B cell (primary cell): Measurements from ENCODE around the gene EPHB1. TPM values are rescaled to one million over a fixed set of nuclear protein-coding genes. Genes with fewer than 3 reads are reported as not detected.

Experiments used
- ATAC-seq: fragments of 200-7000 bp; cut with Tn5 transposase; one replicate; pipeline ENCODE4 v1.10.0; 2021; ENCODE audit warnings: low read depth, mild to moderate bottlenecking, moderate number of reproducible peaks, moderate library complexity
- CTCF ChIA-PET: fragments of 350-600 bp; sonication (Branson Sonifier 250); formaldehyde crosslinking; loops from one replicate; lab custom pipeline; 2021; ENCODE audit warnings: antibody characterized with exemption, inconsistent platforms; lab: Charles Lee
- POLR2A ChIA-PET: fragments of 350-600 bp; sonication (Branson Sonifier 250); formaldehyde crosslinking; loops from one replicate; lab custom pipeline; 2021; ENCODE audit warnings: antibody characterized with exemption; lab: Charles Lee
- DNase-seq: peaks from one replicate; pipeline ENCODE4 v3.0.0; 2013
- H2AFZ ChIP-seq: 2 replicates; pipeline ENCODE4 v1.6.1; 2012; ENCODE audit warnings: mild to moderate bottlenecking, low read depth, low read length; ENCODE audit not compliant: insufficient read depth, poor library complexity, severe bottlenecking
- H3K27ac ChIP-seq, 2 donors: 1 replicate in 1 of 2; 2 replicates in 1 of 2; pipeline ENCODE4 v1.5.1; 2012 to 2013; ENCODE audit warnings: low read length in 2 of 2, mild to moderate bottlenecking in 2 of 2, moderate library complexity in 1 of 2
- H3K27me3 ChIP-seq, 4 experiments: fragments of 200-600 bp in 1 of 4; sonication (generic) in 1 of 4; replicated peaks in 1 of 4; 1 replicate in 2 of 4; 2 replicates in 2 of 4; pipeline versions ENCODE4 v1.6.1 to v1.7.0; 2013 to 2016; ENCODE audit warnings: low read length in 3 of 4, mild to moderate bottlenecking in 2 of 4, mixed read lengths in 1 of 4, moderate library complexity in 1 of 4; ENCODE audit not compliant: insufficient read depth in 4 of 4, control insufficient read depth in 3 of 4; ENCODE audit errors: control extremely low read depth in 1 of 4
- H3K36me3 ChIP-seq, 2 experiments: replicated peaks in 1 of 2; 1 replicate in 1 of 2; 2 replicates in 1 of 2; pipeline versions ENCODE4 v1.6.1 to v1.7.1; 2013; ENCODE audit warnings: low read length in 1 of 2; ENCODE audit not compliant: insufficient read depth in 2 of 2, control insufficient read depth in 1 of 2; ENCODE audit errors: control extremely low read depth in 1 of 2, extremely low read depth in 1 of 2
- H3K4me1 ChIP-seq, 2 donors: fragments of 200-600 bp in 1 of 2; sonication (generic) in 1 of 2; 1 replicate in 1 of 2; 2 replicates in 1 of 2; pipeline versions ENCODE4 v1.5.1 to v1.6.1; 2013 to 2017; ENCODE audit warnings: low read length in 2 of 2; ENCODE audit not compliant: control insufficient read depth in 2 of 2, insufficient read depth in 2 of 2
- H3K4me2 ChIP-seq: replicated peaks from 2 replicates; pipeline ENCODE3; 2012; ENCODE audit warnings: mild to moderate bottlenecking, low read depth, low read length; ENCODE audit not compliant: poor library complexity, severe bottlenecking
- H3K4me3 ChIP-seq, 5 experiments: fragments of 200-600 bp in 1 of 5; sonication (generic) in 1 of 5; 1 replicate in 3 of 5; 2 replicates in 2 of 5; pipeline versions ENCODE4 v1.5.1 to v1.7.0; 2011 to 2016; ENCODE audit warnings: low read length in 4 of 5, mild to moderate bottlenecking in 4 of 5, low read depth in 2 of 5, control low read depth in 1 of 5, moderate library complexity in 1 of 5; ENCODE audit not compliant: insufficient read depth in 1 of 5; ENCODE audit errors: control extremely low read depth in 1 of 5, extremely low read depth in 1 of 5
- H3K79me2 ChIP-seq: fragments of 200-600 bp; sonication (generic); one replicate; pipeline ENCODE4 v1.6.0; 2016; ENCODE audit warnings: low read length; ENCODE audit not compliant: control insufficient read depth, insufficient read depth
- H3K9ac ChIP-seq: fragments of 200-600 bp; sonication (generic); 2 replicates; pipeline ENCODE4 v1.6.1; 2017; ENCODE audit warnings: mild to moderate bottlenecking, low read length, moderate library complexity
- H3K9me3 ChIP-seq, 3 donors: one replicate each; pipeline versions ENCODE4 v1.6.1 to v1.7.1; 2013; ENCODE audit warnings: low read length in 2 of 3; ENCODE audit not compliant: control insufficient read depth in 2 of 3, insufficient read depth in 1 of 3; ENCODE audit errors: control extremely low read depth in 1 of 3
- H4K20me1 ChIP-seq: 2 replicates; pipeline ENCODE4 v1.6.0; 2012; ENCODE audit warnings: mild to moderate bottlenecking, low read length; ENCODE audit not compliant: insufficient read depth, control insufficient read depth, poor library complexity, severe bottlenecking
- H3K27ac Mint-ChIP-seq: one replicate; pipeline ENCODE4 v1.8.0; 2021; ENCODE audit warnings: mixed read lengths
- H3K27me3 Mint-ChIP-seq: one replicate; pipeline ENCODE4 v1.8.0; 2021; ENCODE audit warnings: mixed read lengths
- H3K4me1 Mint-ChIP-seq: one replicate; pipeline ENCODE4 v1.8.0; 2021; ENCODE audit warnings: mixed read lengths
- H3K4me3 Mint-ChIP-seq: one replicate; pipeline ENCODE4 v1.8.0; 2021; ENCODE audit warnings: mixed read lengths
- H3K9me3 Mint-ChIP-seq: one replicate; pipeline ENCODE4 v1.8.0; 2022; ENCODE audit warnings: mixed read lengths; ENCODE audit not compliant: insufficient read depth
- CTCF ChIP-seq: fragments of 200-600 bp; IDR thresholded peaks from one replicate; pipeline ENCODE4 v1.8.0; 2022; ENCODE audit warnings: antibody characterized with exemption, mild to moderate bottlenecking
- EZH2 ChIP-seq: IDR thresholded peaks from 2 replicates; pipeline ENCODE4 v1.6.1; 2012; ENCODE audit warnings: borderline replicate concordance, low read depth, mild to moderate bottlenecking, moderate library complexity, low read length; ENCODE audit not compliant: insufficient read depth, poor library complexity, severe bottlenecking
- WGBS: methylation state at CpG from one replicate; pipeline ENCODE4 v1.1.5; 2013; ENCODE audit warnings: missing lambda C conversion rate; ENCODE audit not compliant: insufficient coverage; 5-methylcytosine and 5-hydroxymethylcytosine counted together
- intact Hi-C: fragments of 100-400 bp; cut with micrococcal nuclease; formaldehyde crosslinking; loops from one replicate; pipeline ENCODE4 v1.10.0; 2022
- polyA plus RNA-seq: library from polyadenylated mRNA; depleted of rRNA; stranded (reverse); fragments of >200 nt; gene quantifications from 2 replicates; pipeline ENCODE4 v1.2.3, GENCODE V29; 2012
- total RNA-seq, 2 donors: library from RNA; stranded (reverse); fragments of 120-200 nt in 1 of 2; gene quantifications; 1 replicate in 1 of 2; 2 replicates in 1 of 2; pipeline versions ENCODE4 v1.2.3 to v1.2.4, GENCODE V29; 2013 to 2022

Gene EPHB1
- total and polyA plus RNA-seq, 2 donors (not counting 1 experiment from before 2014, with no cell fraction given): 0.01 TPM; not detected in 1

- Histone ChIP-seq H4K20me1 (no peaks in the 10 kb centered on the region), H2AFZ (no peak overlapping the region), H3K79me2 (no peaks in the 10 kb centered on the region), H3K4me3 (no peak overlapping the region), H3K36me3 (no peaks in the 10 kb centered on the region), H3K9me3 (peaks cover 0 to 4% (median 0%) of the 10 kb centered on the region in 3 donors), H3K27me3 (no peaks in the 10 kb centered on the region), H3K4me2 (no peak overlapping the region), H3K4me1 (no peaks in the 10 kb centered on the region), H3K9ac (no peak overlapping the region), H3K27ac (no peak overlapping the region)
- intact Hi-C loops: no loop called here
- Mint-ChIP-seq H3K27ac (no peak overlapping the region), H3K4me3 (no peak overlapping the region), H3K4me1 (no peaks in the 10 kb centered on the region), H3K9me3 (no peaks in the 10 kb centered on the region), H3K27me3 (no peaks in the 10 kb centered on the region)
- POLR2A ChIA-PET: no interaction called here
- DNase-seq: no peak
- 83% methylated on average over 4 of the region's 4 CpGs for WGBS
- CTCF ChIA-PET: no interaction called here
- TF ChIP-seq CTCF (no peak), EZH2 (no peak)
- ATAC-seq: no peak
Measured at GRCh38 chr3:135168822-135169221, 373.8 kb downstream of the EPHB1 start.

DNA sequence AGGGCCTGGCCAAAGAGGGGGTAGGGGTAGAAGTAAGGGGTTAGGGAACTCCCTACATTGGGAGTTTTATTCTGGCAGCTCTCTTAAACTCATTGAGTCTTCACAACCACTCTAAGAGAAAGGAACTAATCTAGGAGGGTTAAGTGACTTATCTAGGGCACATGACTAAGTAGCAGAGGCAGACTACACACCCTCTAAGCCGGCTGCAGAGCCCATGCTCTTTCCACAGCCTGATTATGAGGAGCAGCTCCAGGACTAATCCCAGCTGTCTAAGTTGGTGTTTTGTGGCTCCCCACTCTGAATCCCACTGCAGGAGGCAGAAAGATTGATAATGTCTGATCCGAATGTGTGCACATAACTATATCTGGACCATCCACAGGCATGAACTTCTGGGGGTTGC is 374.6 kb downstream of the EPHB1 start:
- H3K4me3 ChIP-seq: no peak overlapping the region
- no peaks in the 10 kb centered on the region for H3K4me1 ChIP-seq
- POLR2A ChIA-PET: no interaction called here
- no peak for TF ChIP-seq EZH2
- no peak for TF ChIP-seq CTCF
- H3K9ac ChIP-seq: no peak overlapping the region
- DNase-seq (no peak), ATAC-seq (no peak)
- no peak overlapping the region for H2AFZ ChIP-seq
- Mint-ChIP-seq H3K4me3 (no peak overlapping the region), H3K27me3 (no peaks in the 10 kb centered on the region), H3K27ac (no peak overlapping the region), H3K4me1 (no peaks in the 10 kb centered on the region), H3K9me3 (no peaks in the 10 kb centered on the region)
- peaks cover 0 to 4% (median 0%) of the 10 kb centered on the region in 3 donors for H3K9me3 ChIP-seq
- intact Hi-C loops: no loop called here
- no peaks in the 10 kb centered on the region for H3K36me3 ChIP-seq
- H4K20me1 ChIP-seq: no peaks in the 10 kb centered on the region
- no peaks in the 10 kb centered on the region for H3K79me2 ChIP-seq
- H3K27ac ChIP-seq: no peak overlapping the region
- 83% methylated on average over 2 of the region's 2 CpGs for WGBS
- H3K27me3 ChIP-seq: no peaks in the 10 kb centered on the region
- CTCF ChIA-PET: no interaction called here
- no peak overlapping the region for H3K4me2 ChIP-seq
